SH-SY5Y (cell line): ENCODE results near the gene LLGL2.

Source experiments
- GATA2 ChIP-seq: IDR thresholded peaks from 2 replicates; pipeline ENCODE4 v1.6.1; 2011; ENCODE audit warnings: mild to moderate bottlenecking, low read depth, low read length
- GATA3 ChIP-seq: IDR thresholded peaks from 2 replicates; pipeline ENCODE4 v1.6.1; 2011; ENCODE audit warnings: low read depth, mild to moderate bottlenecking, low read length, moderate library complexity

- TF ChIP-seq GATA3 (no peak), GATA2 (no peak)
These were observed 78.7 kb downstream of the LLGL2 start for GRCh38 chr17:75604034-75604695.
